ENCODE results near the gene EFNB2. TPM values are rescaled to one million over a fixed set of nuclear protein-coding genes. Genes with fewer than 3 reads are reported as not detected.

EFNB2 gene
- total and polyA plus RNA-seq, 8 donors, result 3.0 to 48.7 (median 13.4) TPM

- intact Hi-C loops (cut with DNase I; ENCODE audit: low total_unique reads), result no loop called here
Observed at GRCh38 chr13:106443607-106444322, 91.7 kb downstream of the EFNB2 start.

GRCh38 chr13:106440866-106441265 is 94.6 kb downstream of the EFNB2 start:
- no peaks in the 10 kb centered on the region for H3K36me3 ChIP-seq
- no peak overlapping the region for H3K27ac ChIP-seq
- TF ChIP-seq, protein P1, sequence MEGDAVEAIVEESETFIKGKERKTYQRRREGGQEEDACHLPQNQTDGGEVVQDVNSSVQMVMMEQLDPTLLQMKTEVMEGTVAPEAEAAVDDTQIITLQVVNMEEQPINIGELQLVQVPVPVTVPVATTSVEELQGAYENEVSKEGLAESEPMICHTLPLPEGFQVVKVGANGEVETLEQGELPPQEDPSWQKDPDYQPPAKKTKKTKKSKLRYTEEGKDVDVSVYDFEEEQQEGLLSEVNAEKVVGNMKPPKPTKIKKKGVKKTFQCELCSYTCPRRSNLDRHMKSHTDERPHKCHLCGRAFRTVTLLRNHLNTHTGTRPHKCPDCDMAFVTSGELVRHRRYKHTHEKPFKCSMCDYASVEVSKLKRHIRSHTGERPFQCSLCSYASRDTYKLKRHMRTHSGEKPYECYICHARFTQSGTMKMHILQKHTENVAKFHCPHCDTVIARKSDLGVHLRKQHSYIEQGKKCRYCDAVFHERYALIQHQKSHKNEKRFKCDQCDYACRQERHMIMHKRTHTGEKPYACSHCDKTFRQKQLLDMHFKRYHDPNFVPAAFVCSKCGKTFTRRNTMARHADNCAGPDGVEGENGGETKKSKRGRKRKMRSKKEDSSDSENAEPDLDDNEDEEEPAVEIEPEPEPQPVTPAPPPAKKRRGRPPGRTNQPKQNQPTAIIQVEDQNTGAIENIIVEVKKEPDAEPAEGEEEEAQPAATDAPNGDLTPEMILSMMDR (IDR thresholded peaks at IDR 0.05), result no peak
- no peak for TF ChIP-seq EP300 (IDR thresholded peaks at IDR 0.05)
- TF ChIP-seq POLR2A (IDR thresholded peaks at IDR 0.05), result no peak
- no peak for TF ChIP-seq POLR2AphosphoS5 (IDR thresholded peaks at IDR 0.05)
- intact Hi-C loops (cut with DNase I; ENCODE audit: low total_unique reads), result no loop called here
- H3K27me3 ChIP-seq, result no peaks in the 10 kb centered on the region
- WGBS, 5 donors, result 21 to 40% (median 27%) methylated on average over 2 of the region's 2 CpGs
- no peak for DNase-seq
- H3K4me3 ChIP-seq, result no peak overlapping the region
- H3K9me3 ChIP-seq, result no peaks in the 10 kb centered on the region
- no peaks in the 10 kb centered on the region for H3K4me1 ChIP-seq

More at GRCh38 chr13:106443607-106444322, 91.7 kb downstream of the EFNB2 start:
- Histone ChIP-seq H3K27ac (no peak overlapping the region), H3K36me3 (no peaks in the 10 kb centered on the region), H3K4me1 (no peaks in the 10 kb centered on the region), H3K27me3 (peaks cover 0 to 6% (median 0%) of the 10 kb centered on the region in 3 donors), H3K4me3 (no peak overlapping the region), H3K9me3 (no peaks in the 10 kb centered on the region)
- no peak for DNase-seq
- TF ChIP-seq, protein P1 (IDR thresholded peaks at IDR 0.05), result no peak
- no peak for TF ChIP-seq POLR2A (IDR thresholded peaks at IDR 0.05)
- TF ChIP-seq POLR2AphosphoS5 (IDR thresholded peaks at IDR 0.05), result no peak
- TF ChIP-seq EP300 (IDR thresholded peaks at IDR 0.05), result no peak
- 72 to 84% (median 81%) methylated on average over 11 of the region's 11 CpGs for WGBS, 5 donors

Other genes with a start within 250 kb of the EFNB2 start
- gene ARGLU1, start 32.5 kb upstream of the EFNB2 start, total RNA-seq, result 100 to 1,000 TPM in 4 of 5 donors, 10 to 100 TPM in 1; 78.2 to 321 (median 129) TPM
- gene ARGLU1, start 32.5 kb upstream of the EFNB2 start, polyA plus RNA-seq, result 10 to 100 TPM; 16.6 to 88.6 (median 17.9) TPM